HepG2 (cell line): ENCODE data around the gene RANBP3. TPM values are rescaled to one million over a fixed set of nuclear protein-coding genes. Genes with fewer than 3 reads are reported as not detected.
A peak's percentile ranks its signal among the peaks of the same experiment; 100 is the strongest.

ENCODE experiments used
- ARID2 ChIP-seq: sonication (generic); formaldehyde crosslinking; IDR thresholded peaks from 2 replicates; pipeline ENCODE4 v1.8.1; 2022; ENCODE audit warnings: mild to moderate bottlenecking, missing genetic modification reagents, borderline replicate concordance
- FUBP1 ChIP-seq: sonication (generic); formaldehyde crosslinking; IDR thresholded peaks from 2 replicates; pipeline ENCODE4 v1.5.1; 2020; ENCODE audit warnings: missing genetic modification reagents, mild to moderate bottlenecking, borderline replicate concordance
- GLI4 ChIP-seq: sonication (generic); formaldehyde crosslinking; IDR thresholded peaks from 2 replicates; pipeline ENCODE4 v1.5.1; 2020; ENCODE audit warnings: missing genetic modification reagents, mild to moderate bottlenecking, moderate library complexity, borderline replicate concordance
- GMEB2 ChIP-seq: IDR thresholded peaks from 2 replicates; pipeline ENCODE4 v1.6.1; 2016; ENCODE audit warnings: missing biosample characterization, missing genetic modification reagents, low read depth
- HNF4G ChIP-seq, 2 experiments: sonication (generic) in 1 of 2; formaldehyde crosslinking in 1 of 2; IDR thresholded peaks; 2 replicates each; pipeline versions ENCODE4 v1.4.0 to v1.6.1; 2011 to 2020; ENCODE audit warnings: borderline replicate concordance in 2 of 2, low read depth in 2 of 2, mild to moderate bottlenecking in 2 of 2, low read length in 1 of 2, missing genetic modification reagents in 1 of 2, moderate library complexity in 1 of 2
- MXD3 ChIP-seq: IDR thresholded peaks from 2 replicates; pipeline ENCODE4 v1.6.1; 2016; ENCODE audit warnings: mild to moderate bottlenecking, missing biosample characterization, missing genetic modification reagents
- PAXIP1 ChIP-seq: sonication (generic); formaldehyde crosslinking; conservative IDR thresholded peaks from 2 replicates; pipeline ENCODE4 v1.4.0; 2020; ENCODE audit warnings: mild to moderate bottlenecking, missing genetic modification reagents, moderate library complexity
- TAF1 ChIP-seq: sonication (generic); formaldehyde crosslinking; IDR thresholded peaks from 2 replicates; pipeline ENCODE4 v1.4.0; 2020; ENCODE audit warnings: missing genetic modification reagents
- TBX2 ChIP-seq: sonication (generic); formaldehyde crosslinking; IDR thresholded peaks from 2 replicates; pipeline ENCODE4 v1.5.0; 2020; ENCODE audit warnings: missing genetic modification reagents, mild to moderate bottlenecking, borderline replicate concordance
- TRIM24 ChIP-seq: sonication (generic); formaldehyde crosslinking; IDR thresholded peaks from 2 replicates; pipeline ENCODE4 v1.8.0; 2022; ENCODE audit warnings: mild to moderate bottlenecking, missing genetic modification reagents
- YY1 ChIP-seq: IDR thresholded peaks from 2 replicates; pipeline ENCODE4 v1.6.1; 2011; ENCODE audit warnings: low read length, low read depth, moderate library complexity, mild to moderate bottlenecking; ENCODE audit not compliant: insufficient read depth, insufficient replicate concordance
- ZNF121 ChIP-seq: sonication (generic); formaldehyde crosslinking; IDR thresholded peaks from 2 replicates; pipeline ENCODE4 v1.5.0; 2020; ENCODE audit warnings: mild to moderate bottlenecking, missing genetic modification reagents
- ZNF280D ChIP-seq: sonication (generic); formaldehyde crosslinking; IDR thresholded peaks from 2 replicates; pipeline ENCODE4 v1.5.1; 2020; ENCODE audit warnings: mild to moderate bottlenecking, missing genetic modification reagents
- ZNF343 ChIP-seq: sonication (generic); formaldehyde crosslinking; IDR thresholded peaks from 2 replicates; pipeline ENCODE4 v1.4.0; 2020; ENCODE audit warnings: mild to moderate bottlenecking, missing genetic modification reagents
- ZNF776 ChIP-seq: sonication (generic); formaldehyde crosslinking; IDR thresholded peaks from 2 replicates; pipeline ENCODE4 v1.4.0; 2020; ENCODE audit warnings: mild to moderate bottlenecking, missing genetic modification reagents
- polyA plus RNA-seq, 8 experiments: library from polyadenylated mRNA; depleted of rRNA in 3 of 8; stranded (reverse) in 7 of 8; unstranded in 1 of 8; fragments of >200 nt; fragmentation: Illumina TruSeq in 4 of 8; extraction: Trizol in 4 of 8; gene quantifications; 2 replicates each; pipeline versions ENCODE4 v1.2.1 to v1.2.3, GENCODE V29; 2011 to 2016; ENCODE audit warnings: low read depth in 4 of 8, missing spikeins in 1 of 8, mixed read lengths in 1 of 8; ENCODE audit not compliant: insufficient read depth in 1 of 8
- total RNA-seq, 5 experiments: library from RNA; depleted of rRNA; stranded (reverse); fragments of >200 nt; fragmentation: Illumina TruSeq; extraction: Trizol; gene quantifications; 2 replicates each; pipeline ENCODE4 v1.2.3, GENCODE V29; 2016; ENCODE audit warnings: low read depth in 1 of 5

Gene RANBP3
- total and polyA plus RNA-seq, 2 of the 13 experiments (the other 11 are each of a cell fraction or from before 2014, with no cell fraction given) = 39.5 to 149 TPM

- no peak for TF ChIP-seq TRIM24 (CRISPR knock-in tag)
- TF ChIP-seq GMEB2 = no peak
- TF ChIP-seq FUBP1 = no peak
- no peak for TF ChIP-seq ZNF776 (CRISPR knock-in tag)
- TF ChIP-seq PAXIP1 (CRISPR knock-in tag) = peak; percentile 76
- peak; percentile 72; the same call in 1 of the 2 replicates for TF ChIP-seq ARID2 (CRISPR knock-in tag)
- peak; percentile 67; the same call in 1 of the 2 replicates for TF ChIP-seq TBX2
- no peak for TF ChIP-seq YY1
- peak; percentile 43; the same call in 1 of the 2 replicates for TF ChIP-seq TAF1 (CRISPR knock-in tag)
- no peak for TF ChIP-seq HNF4G (IDR thresholded peaks at IDR 0.05; ENCODE audit: borderline replicate concordance, low read depth, low read length)
- no peak for TF ChIP-seq HNF4G (CRISPR knock-in tag; IDR thresholded peaks at IDR 0.05; ENCODE audit: borderline replicate concordance, low read depth)
- TF ChIP-seq ZNF343 (CRISPR knock-in tag) = peak; percentile 27; the same call in 1 of the 2 replicates
- TF ChIP-seq ZNF280D (CRISPR knock-in tag) = no peak
- TF ChIP-seq ZNF121 (CRISPR knock-in tag) = peak; percentile 58; the same call in 1 of the 2 replicates
- TF ChIP-seq GLI4 (CRISPR knock-in tag) = no peak
- peak; percentile 63 for TF ChIP-seq MXD3
These were observed 69.0 kb downstream of the RANBP3 start (continued) for GRCh38 chr19:5908773-5909442.
